ENCODE results near the gene BST1. TPM values are rescaled to one million over a fixed set of nuclear protein-coding genes. Genes with fewer than 3 reads are reported as not detected.

BST1 gene
- total and polyA plus RNA-seq, 2 experiments from 2014 or later: 0.99 to 1.8 TPM

DNA sequence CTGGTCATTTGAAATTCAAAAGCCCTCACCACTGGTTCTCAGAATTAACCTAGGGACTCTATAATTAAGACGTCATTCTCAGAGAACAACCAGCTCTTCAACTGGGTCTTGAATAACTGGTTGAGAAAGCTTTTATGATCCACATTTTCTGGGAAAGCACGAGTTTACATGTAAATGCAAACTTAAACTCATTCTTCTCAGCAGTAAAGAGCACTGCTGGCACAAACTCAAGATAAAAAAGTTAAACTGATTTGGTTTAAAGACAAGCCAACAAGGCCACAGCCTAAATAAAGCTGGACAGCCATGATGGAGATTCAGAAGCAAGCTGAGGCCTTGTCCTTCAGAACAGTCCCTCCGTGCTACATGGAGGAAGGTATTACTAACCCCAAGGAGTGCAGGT lies 13.2 kb downstream of the BST1 start:
- H3K4me3 Mint-ChIP-seq: no peak overlapping the region
- DNase-seq (ENCODE audit: low spot score) (no peak), ATAC-seq (no peak)
- H4K20me1 ChIP-seq (replicated peaks; ENCODE audit: insufficient read depth): no peaks in the 10 kb centered on the region
- H3K4me3 ChIP-seq: no peak overlapping the region
- no peaks in the 10 kb centered on the region for H3K79me2 ChIP-seq (replicated peaks; ENCODE audit: insufficient read depth)
- H3K4me2 ChIP-seq: no peak overlapping the region
- H3K4me1 ChIP-seq (ENCODE audit: insufficient read depth): no peaks in the 10 kb centered on the region
- no peaks in the 10 kb centered on the region for H3K9me3 Mint-ChIP-seq
- H2AFZ ChIP-seq: no peak overlapping the region
- H3K9me2 ChIP-seq (ENCODE audit: insufficient read depth): no peaks in the 10 kb centered on the region
- no peak overlapping the region for H3K27ac Mint-ChIP-seq
- H3K27me3 ChIP-seq (ENCODE audit: insufficient read depth): no peaks in the 10 kb centered on the region
- no peaks in the 10 kb centered on the region for H3K36me3 ChIP-seq (ENCODE audit: insufficient read depth)
- peaks cover 8% of the 10 kb centered on the region; the same call in 2 of the 3 replicates for H3K4me1 Mint-ChIP-seq
- TF ChIP-seq JUNB (IDR thresholded peaks at IDR 0.05; ENCODE audit: unreplicated experiment) (no peak), ZNF462 (CRISPR knock-in tag; IDR thresholded peaks at IDR 0.05) (no peak), EZH2phosphoT487 (IDR thresholded peaks at IDR 0.05; ENCODE audit: unreplicated experiment) (no peak), POLR2AphosphoS5 (IDR thresholded peaks at IDR 0.05; ENCODE audit: low read depth) (no peak), CREB1 (CRISPR knock-in tag; IDR thresholded peaks at IDR 0.05; ENCODE audit: low read depth) (no peak)
- no peaks in the 10 kb centered on the region for H3K36me3 Mint-ChIP-seq (ENCODE audit: low read depth)
- no peaks in the 10 kb centered on the region for H3F3A ChIP-seq (replicated peaks; ENCODE audit: low read depth)
- no peaks in the 10 kb centered on the region for H3K27me3 Mint-ChIP-seq (ENCODE audit: insufficient read depth, low read depth, poor library complexity)
- no peak overlapping the region for H3K27ac ChIP-seq (ENCODE audit: low read depth)

DNA sequence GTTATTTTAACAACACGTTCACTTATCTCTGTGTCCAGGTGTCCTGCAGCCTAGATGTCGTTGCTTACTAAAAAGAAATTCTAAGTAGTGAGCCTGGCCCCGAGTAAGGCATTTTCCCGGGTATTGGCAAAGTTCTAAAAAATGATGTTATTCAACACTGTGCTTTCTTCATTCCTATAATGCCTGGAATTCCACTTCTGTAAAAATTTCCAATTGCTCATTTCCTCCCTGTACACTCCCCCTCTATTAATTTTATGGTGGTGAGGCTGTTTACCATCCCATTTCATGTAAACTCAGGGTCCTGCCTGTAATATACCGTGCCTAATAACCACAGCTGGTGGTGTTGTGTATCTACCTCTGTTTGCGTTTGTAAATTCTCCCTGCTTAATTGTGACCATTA lies 14.2 kb downstream of the BST1 start:
- H3F3A ChIP-seq (replicated peaks; ENCODE audit: low read depth): no peaks in the 10 kb centered on the region
- no peaks in the 10 kb centered on the region for H3K4me1 ChIP-seq (ENCODE audit: insufficient read depth)
- H4K20me1 ChIP-seq (replicated peaks; ENCODE audit: insufficient read depth): no peaks in the 10 kb centered on the region
- Mint-ChIP-seq H3K9me3 (no peaks in the 10 kb centered on the region), H3K4me3 (no peak overlapping the region), H3K4me1 (peaks cover 8% of the 10 kb centered on the region; the same call in 2 of the 3 replicates), H3K36me3 (ENCODE audit: low read depth) (no peaks in the 10 kb centered on the region), H3K27me3 (ENCODE audit: insufficient read depth, low read depth, poor library complexity) (no peaks in the 10 kb centered on the region), H3K27ac (no peak overlapping the region)
- H3K4me3 ChIP-seq: no peak overlapping the region
- H3K4me2 ChIP-seq: no peak overlapping the region
- H3K36me3 ChIP-seq (ENCODE audit: insufficient read depth): no peaks in the 10 kb centered on the region
- no peak for DNase-seq (ENCODE audit: low spot score)
- no peak overlapping the region for H2AFZ ChIP-seq
- no peak for ATAC-seq
- TF ChIP-seq ZNF462 (CRISPR knock-in tag; IDR thresholded peaks at IDR 0.05): no peak
- no peak for TF ChIP-seq NANOG (IDR thresholded peaks at IDR 0.05; ENCODE audit: borderline replicate concordance)
- H3K79me2 ChIP-seq (replicated peaks; ENCODE audit: insufficient read depth): no peaks in the 10 kb centered on the region
- H3K27ac ChIP-seq (ENCODE audit: low read depth): no peak overlapping the region
- H3K9me2 ChIP-seq (ENCODE audit: insufficient read depth): no peaks in the 10 kb centered on the region
- no peaks in the 10 kb centered on the region for H3K27me3 ChIP-seq (ENCODE audit: insufficient read depth)

Measured in GM23338 (cell line).